ENCODE measurements around the gene TERT.
"Not testable (repeated sequence)": the region's sequence is repeated elsewhere in the genome, so short reads cannot be mapped to it uniquely, and the experiment has no call there.

TERT gene

DNA sequence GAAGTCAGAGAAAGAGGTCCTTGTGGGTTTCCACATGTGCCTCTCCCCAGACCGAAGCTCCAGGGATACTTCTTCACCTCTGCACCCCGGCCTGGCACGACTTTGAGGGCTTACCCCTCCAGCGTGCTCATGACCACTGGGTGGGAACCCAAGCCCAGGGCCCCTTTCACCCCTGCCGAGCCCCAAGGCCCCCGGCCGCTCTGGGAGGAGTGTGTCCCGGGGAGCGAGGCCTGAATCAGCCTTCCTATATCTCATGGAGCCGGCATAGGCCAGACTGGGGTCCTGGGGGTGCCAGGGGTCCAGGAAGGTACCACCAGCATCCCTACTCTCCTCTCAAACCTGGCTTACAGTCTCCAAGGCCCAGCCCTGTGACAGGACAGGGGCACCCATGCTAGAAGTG, 17.1 kb downstream of the TERT start:
- no peak for DNase-seq

DNA sequence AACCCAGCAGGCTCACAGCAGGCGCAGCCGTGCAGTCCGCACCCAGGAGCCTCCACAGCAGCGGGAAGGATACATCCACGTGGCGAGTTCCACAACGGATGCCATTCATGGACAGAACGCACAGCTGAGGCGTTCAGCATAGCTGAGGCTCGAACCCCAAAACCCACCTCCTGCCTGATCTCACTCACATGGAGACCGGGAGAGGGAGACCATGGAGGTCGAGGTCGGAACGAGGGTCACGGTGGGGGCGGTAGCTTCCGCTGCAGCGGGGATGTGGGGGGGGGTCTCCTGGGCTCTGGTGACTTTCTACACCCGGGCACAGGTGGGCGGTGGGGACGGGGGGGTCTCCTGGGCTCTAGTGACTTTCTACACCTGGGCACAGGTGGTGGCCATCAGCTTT, 17.5 kb downstream of the TERT start:
- DNase-seq, result no peak

DNA sequence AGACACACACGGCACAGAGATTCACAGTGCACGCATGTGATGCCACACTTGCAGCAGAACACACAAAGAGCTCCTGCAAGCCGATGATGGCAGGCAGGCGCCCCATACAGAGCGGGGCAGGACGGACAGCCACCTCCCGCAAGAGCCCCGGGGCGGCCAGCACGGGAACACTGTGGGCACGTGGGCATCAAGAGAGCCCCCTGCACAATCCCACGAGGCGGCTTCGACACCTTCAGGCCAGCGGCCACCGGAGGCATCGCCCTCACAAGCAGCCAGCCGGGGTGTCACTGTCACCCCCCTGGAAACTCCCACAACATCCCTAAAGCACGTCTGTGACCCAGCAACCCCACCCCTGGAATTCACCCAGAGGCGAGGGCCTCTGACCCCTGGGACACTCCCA, 17.9 kb downstream of the TERT start:
- DNase-seq, result no peak

DNA sequence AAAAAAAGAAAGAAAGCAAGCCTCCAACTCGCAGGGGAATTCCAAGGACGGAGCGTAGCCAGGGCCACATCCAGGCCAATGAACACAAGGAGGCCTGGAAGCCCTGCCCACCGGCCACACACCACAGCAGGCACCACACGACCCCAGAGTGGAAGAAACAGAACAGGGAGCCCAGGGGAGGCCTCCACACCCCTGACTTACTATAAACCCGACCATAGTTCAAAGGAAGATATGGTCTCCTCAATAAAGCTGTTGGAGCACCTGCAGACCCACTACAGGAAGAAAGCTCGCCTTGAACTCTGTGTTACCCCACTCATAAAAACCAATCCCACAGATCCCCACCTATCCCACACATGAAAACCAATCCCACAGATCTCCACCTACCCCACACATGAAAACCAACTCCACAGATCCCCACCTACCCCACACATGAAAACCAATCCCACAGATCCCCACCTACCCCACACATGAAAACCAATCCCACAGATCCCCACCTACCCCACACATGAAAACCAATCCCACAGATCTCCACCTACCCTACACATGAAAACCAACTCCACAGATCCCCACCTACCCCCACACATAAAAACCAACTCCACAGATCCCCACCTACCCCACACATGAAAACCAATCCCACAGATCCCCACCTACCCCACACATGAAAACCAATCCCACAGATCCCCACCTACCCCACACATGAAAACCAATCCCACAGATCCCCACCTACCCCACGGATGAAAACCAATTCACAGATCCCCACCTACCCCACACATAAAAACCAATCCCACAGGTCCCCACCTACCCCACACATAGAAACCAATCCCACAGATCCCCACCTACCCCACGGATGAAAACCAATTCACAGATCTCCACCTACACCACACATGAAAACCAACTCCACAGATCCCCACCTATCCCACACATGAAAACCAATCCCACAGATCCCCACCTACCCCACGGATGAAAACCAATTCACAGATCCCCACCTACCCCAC, 19.2 kb downstream of the TERT start:
- DNase-seq, result not testable (repeated sequence)

DNA sequence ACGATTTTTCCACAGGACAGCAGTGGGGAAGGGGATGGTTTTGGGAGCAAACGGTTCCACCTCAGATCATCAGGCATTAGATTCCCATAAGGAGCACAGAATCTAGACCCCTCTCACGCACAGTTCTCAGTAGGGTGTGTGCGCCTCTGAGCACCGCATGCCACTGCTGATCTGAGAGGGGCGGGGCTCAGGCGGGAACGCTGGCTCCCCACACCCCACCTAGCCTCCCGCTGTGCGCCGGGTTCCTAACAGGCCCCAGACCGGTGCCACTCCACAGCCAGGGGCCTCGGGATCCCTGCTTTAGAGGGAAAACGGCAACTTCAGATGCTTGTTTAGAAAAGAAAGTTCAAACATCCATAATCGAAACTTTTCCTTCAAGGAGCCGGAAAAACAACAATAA, 20.4 kb downstream of the TERT start:
- DNase-seq, result no peak

DNA sequence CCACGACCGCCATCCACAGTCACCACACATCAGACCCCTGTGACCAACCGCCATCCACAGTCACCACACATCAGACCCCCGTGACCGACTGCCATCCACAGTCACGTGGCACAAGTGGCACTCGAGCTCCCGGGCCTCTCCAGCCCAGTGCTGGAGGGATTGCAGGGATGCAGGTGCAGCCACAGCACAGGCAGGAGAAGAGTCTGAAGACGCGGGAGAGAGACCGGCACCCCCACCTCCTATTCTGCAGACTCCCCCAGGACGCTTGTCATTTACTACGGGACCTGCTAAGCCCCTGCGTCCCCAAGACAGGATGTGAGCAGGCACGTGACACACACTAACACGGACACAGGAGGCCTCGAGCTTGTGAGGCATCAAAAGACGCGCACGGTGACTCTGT, 21.1 kb downstream of the TERT start:
- DNase-seq, result no peak

DNA sequence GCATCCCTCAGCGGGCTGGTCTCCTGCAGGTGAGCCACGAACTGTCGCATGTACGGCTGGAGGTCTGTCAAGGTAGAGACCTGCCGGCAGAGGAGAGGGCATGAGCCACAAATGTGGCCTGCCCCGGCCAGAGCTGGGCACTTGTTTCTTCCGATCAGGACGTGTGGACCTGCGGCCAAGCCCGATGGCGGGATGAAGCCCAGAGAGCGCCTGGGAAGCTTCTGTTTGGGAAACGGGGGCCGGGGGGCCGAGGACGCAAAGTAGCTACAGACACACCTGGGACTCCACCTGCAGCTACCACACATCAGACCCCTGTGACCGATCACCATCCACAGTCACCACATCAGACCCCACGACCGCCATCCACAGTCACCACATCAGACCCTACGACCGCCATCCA, 22.7 kb downstream of the TERT start:
- DNase-seq, result no peak

DNA sequence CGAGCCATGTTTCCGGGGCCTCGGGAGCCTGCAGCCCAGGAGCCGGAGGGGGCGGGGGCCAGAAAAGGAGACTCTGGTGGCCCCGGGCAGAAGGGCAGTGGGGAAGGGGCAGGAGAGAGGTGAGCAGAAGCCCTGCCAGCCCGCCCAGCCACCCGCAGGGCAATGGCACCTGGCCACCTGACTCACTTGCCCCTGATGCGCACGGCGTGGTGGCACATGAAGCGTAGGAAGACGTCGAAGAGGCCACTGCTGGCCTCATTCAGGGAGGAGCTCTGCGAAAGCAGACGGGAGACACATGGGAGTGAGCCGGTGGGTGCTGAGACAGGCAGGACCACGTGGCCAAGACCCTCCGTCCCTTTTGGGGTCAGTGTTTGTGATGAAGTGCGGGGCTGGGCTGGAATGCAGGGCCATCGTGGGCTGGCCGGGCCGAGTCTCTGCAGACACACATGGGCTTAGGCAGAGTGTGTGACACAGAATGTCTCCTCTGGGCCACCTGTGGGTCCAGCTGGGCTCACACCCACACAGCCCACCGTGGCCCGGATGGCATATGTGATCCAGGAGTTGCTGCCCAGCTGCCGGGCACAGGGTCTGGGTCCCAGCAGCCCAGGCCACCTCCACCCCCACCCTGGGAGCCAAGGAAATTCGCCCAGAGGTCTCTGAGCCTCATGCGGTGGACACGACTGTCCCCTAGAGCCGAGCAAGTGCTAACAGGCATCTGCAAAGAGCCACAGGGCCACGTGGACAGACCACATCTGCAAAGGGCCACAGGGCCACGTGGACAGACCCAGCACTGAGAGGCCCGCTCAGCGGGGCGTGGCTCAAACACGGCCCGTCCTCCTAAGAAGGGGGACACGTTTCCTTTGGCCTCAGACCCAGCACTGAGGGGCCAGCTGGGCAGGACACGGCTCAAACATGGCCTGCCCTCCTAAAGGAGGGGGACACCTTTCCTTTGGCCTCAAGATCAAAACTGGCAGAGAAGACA, 23.6 kb downstream of the TERT start:
- no peak for DNase-seq

DNA sequence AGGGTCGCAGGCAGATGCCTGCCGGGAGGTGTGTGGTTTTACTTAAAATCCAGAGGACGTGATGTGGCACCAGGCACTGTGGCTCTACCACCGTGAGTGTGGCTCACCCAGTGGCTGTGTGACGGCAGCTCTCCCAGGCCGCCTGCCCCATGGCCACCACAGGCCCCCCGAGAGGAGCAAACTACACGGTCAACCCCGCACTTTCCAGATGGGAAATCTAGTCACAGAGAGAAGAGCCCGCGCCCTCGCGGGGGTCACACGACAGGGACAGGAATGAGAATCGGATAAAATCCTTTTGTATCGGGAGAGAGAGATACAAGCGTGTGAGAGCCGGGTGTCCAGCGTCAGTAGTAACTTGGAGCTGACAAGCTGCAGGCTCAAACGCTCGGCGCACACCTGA, 24.4 kb downstream of the TERT start:
- DNase-seq, result no peak

DNA sequence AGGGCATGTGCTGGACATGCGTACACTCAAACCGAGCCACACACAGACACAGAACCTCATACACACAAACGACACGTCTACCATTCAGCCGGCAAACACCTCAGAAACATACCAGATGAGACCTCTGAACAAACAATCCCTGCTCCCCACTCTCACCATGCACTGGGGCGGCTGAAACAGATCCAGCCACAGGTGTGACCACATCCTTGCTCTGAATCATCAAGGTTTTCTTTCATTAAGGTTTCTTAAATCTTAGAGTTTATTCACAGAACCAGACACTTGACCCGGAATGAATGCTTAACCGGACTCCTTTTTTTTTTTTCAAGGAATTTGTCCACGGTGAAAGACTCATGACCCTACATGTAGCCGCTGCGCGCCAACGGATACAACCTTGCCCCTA, 26.2 kb downstream of the TERT start:
- no peak for DNase-seq

DNA sequence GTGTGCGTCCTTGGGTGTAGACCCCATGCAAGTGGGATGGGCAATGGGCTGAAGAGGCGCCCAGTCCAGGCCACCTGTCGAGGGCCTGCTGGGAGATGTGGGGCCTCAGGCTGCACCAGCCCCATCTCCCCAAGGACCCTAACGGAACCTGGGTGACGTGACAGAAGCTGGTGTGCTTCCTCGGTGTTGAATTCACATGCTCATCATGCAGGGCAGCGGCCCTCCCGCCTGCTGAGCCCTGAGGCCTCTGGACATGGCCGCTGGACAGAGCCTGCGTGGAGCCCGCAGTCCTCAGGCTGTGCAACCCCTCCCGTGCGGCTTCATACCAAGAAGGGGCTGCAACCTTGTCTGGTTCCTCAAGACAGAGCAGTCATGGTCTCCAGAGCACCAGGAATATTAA, 26.8 kb downstream of the TERT start:
- no peak for DNase-seq

DNA sequence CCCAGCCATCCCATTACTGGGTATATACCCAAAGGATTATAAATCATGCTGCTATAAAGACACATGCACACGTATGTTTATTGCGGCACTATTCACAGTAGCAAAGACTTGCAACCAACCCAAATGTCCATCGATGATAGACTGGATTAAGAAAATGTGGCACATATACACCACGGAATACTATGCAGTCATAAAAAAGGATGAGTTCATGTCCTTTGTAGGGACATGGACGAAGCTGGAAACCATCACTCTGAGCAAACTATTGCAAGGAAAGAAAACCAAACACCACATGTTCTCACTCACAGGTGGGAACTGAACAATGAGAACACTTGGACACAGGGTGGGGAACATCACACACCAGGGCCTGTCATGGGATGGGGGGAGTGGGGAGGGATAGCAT, 27.4 kb downstream of the TERT start:
- DNase-seq, result not testable (repeated sequence)

DNA sequence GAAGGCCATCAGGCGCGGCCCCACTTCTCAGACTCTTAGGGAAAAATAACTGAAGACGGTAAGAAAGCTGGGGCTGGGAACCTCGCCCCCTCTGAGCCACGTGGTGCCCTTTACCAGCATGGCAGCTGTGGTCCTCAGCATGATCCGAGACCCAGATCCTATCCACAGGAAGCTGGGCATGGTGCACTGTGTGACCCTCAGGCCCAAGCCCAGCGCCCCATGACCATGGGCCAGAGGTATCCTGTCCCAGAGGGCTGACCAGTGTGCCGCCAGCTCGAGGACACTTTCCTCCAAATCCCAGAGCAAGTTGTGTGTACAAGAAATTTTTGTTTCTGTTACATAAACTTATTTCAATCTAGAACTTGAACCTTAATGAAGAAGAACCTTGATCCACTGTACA, 28.1 kb downstream of the TERT start:
- no peak for DNase-seq

DNA sequence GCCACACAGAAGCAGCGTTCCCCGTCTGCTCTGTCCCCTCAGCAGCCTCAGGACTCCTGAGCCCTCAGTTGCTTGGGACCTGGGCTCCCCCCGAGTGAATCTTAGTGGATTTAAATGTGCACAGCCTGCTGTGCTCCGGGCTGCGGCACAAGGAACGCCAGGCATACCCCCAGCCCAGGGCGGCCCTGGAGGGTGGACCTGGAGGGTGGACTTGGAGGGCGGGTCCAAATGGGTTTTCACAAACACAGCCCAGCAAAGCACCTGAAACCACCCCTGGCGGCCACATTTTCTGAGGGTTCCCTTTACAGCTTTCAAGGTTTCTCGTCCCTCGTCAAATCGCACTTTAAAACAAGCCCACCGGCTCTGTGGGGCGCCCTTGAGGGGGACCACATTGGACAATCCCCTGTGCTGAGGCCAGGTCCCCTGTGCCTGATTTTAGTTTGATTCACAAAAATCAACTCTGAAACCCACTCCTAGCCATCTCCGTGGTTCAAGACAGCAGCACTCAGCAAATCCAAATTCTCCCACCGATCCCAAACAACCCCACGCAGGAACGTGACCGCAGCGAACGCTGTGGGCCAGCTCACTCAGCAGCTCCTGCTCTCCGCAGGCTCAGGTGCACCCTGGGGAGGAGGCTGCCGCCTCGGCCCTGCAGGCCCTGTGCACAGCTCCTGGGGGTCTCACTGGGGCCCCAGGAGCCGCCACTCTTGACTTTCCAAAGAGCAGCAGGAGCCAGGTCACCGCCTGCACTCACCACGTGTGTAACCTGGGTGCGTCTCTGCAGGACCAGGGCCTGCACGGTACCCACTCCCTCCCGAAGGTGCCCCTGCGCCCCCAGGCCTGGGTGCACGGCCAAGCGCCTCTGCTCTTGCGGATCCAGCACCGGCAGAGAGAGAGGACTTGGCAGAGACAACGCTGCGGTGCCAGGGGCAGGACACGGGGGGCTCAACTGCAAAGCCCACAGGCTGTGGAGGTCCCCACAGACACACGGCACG, 29.1 kb downstream of the TERT start:
- no peak for DNase-seq

DNA sequence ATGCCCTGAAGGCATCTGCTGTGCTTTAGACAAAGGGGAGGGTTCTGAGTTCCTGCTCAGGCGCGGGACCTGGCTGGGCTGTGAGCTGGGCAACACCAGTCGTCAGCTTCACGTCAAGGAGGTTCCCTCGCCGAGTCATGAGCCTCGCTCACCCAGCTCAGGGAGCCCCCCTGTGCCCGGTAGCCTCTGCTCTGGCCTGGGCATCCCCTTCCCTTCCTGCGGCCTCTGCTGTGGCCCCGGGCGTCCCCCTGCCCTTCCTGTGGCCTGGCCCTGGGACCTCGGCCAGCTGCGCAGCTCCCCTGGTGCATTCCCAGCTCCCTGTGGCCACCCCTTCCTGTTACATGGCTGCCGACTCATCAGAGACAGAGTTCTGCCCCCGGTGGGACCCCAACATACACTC, 29.8 kb downstream of the TERT start:
- DNase-seq, result no peak

DNA sequence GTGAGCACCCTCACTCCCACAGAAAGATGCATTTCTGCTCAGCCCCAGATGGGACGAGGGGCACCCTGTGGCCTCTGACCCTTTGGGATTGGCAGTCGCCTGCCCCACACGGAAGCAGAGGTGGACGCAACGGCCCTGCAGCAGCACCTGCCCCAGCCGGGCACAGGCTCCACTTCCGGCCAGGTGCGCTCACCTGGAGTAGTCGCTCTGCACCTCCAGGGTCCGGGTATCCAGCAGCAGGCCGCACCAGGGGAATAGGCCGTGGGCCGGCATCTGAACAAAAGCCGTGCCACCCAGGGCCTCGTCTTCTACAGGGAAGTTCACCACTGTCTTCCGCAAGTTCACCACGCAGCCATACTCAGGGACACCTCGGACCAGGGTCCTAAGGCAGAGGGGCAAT, 30.7 kb downstream of the TERT start:
- DNase-seq, result no peak

DNA sequence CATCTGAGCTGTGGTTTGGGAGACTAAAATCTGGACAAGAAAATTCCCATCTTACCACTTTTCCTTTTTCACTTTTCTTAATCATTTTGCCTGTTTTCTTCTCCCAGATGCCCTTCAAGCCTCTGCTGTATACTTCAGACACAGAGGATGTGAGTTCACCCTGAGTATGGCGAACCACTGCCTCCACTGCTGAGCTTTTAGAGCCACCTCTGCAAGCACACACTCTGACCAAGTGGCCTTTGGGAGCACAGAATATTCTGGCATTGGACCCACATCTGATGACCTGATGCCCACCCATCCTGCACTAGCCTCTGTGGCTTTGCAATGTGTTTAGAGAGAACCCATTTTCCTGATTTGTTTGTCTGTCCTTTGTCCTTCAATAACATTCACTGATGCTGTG, 32.5 kb downstream of the TERT start:
- no peak for DNase-seq

DNA sequence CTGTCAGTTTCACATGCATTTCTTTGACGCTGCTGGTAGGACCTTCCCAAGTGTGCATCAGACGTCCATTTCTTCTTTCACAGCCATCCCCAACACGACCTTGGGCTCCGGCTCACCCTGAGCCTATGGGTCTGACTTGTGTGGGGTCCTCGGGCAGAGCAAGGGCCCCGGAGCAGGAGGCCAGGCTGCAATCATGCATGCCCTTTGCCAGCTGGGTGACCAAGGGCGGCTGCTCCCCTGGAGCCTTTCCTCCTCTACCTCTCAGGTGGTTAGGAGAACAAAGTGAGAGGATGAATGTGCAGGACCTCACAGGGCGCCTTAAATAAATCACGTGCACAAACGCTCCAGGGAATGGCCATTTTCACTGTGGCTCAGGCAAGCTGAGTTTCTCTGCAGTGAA, 33.2 kb downstream of the TERT start:
- no peak for DNase-seq

DNA sequence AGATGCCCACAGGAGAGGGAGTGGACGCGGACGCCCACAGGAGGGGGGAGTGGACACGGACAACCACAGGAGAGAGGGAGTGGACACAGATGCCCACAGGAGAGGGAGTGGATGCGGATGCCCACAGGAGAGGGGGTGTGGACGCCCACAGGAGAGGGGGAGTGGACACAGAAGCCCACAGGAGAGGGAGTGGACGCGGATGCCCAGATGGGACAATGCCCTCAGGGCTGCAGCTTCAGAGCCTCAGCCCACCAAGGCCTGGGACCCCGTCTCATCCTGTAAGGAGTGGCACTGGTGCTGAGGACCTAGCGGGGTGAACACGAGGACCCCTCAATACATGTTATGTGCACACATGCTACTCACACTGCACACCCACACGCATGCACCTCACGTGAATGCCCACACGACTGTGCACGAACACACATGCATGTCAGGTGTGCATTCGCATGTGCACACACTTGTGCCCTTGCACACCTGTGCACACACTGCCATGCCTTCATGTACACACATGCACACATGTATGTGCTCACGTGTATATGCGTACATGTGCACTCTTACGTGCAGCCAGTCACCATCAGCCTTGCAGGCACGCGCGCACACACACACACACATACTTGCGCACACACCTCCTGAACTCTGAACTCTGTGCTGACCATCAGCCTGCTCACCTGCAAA, 34.9 kb downstream of the TERT start:
- DNase-seq, result no peak

DNA sequence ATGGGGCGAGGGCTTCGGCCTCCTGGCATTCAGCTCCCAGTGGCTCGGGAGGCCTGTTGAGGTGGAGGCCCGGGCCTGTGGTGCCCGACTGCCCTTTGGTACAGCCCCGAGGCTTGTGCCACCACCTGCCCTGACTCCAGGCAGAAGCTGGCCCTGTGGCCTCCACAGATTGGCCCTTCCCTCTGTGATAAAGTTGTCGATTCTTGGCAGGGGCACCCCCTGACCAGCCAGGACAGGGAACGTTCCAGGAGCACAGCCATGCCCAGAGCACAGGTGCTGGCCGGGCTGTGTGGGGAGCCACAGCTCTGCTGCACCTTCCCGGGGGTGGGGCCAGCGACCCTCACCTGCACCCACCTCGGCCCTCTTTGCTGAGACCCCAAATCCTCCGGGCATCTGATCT, 37.0 kb downstream of the TERT start:
- DNase-seq, result no peak

DNA sequence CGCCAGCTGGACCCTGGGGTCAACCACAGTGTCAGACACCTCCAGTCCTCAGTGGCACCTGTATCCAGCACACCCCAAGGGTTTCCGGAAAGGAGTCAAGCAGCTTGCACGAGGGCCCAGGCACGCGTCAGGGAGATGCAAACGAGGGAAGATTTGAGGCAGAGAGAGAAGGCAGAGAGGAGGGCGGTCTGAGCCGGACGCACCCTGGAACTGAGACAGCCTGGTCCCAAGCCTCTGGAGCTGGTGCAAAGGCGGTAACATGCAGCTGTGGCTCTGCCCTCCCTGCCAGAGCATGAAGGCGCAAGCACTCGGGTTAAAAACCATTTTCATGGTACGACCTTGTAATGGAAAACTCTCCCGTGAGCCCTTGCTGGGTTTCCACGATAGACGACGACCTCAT, 37.5 kb downstream of the TERT start:
- DNase-seq, result no peak

DNA sequence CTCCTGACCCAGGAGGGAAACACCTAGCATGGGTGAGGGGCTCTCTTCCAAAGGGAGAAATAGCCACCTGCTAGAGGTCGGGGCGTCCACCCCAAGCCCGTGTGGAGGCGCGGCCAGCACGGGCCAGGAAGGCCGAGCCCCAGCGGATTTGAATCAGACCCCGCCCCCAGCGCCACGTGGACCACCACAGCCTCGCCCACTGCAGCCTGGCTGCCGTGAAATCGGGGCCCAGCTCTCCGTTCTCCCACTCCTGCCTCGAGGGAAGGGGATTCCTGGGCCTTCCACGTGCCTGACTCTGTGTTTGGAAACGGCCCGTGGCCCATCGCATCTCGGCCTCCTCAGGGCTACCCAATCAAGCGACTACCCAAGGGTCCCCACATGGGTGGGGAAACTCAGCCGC, 38.1 kb downstream of the TERT start:
- no peak for DNase-seq
